HG03045 (cell line): ENCODE results near the gene ZNF722.
"Not testable (repeated sequence)": the region's sequence is repeated elsewhere in the genome, so short reads cannot be mapped to it uniquely, and the experiment has no call there.

ENCODE experiments used
- ATAC-seq: cut with Tn5 transposase; IDR thresholded peaks from one replicate; pipeline ENCODE4 v1.9.1; 2021; ENCODE audit warnings: mild to moderate bottlenecking, moderate library complexity; ENCODE audit not compliant: unreplicated experiment

ZNF722 gene

GRCh38 chr7:63998549-63998948, at the start of gene ZNF722:
Gene ZNF722 (plus strand): TSS chr7:63998849. CDS start chr7:63998962, 113 bp downstream.
- no peak for ATAC-seq

DNA sequence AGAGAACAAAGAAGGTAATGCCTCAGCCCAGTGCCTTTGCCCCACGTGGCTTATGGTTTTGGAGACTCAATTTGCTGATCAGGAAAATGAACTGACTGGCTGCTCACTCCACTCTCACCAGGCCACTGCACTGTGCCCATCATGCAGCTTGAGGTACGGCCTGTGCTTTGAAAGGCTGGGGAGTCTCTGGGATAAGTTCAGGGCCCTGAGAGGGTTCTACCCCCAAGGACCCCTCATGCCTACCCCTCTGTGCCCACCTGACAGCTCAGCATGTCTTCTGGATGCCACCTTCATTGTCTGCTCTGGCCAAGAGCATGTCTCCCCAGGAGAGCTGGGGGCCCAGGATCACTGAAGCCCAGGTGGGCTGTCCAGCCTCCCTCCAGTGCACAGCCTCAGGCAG, 45.5 kb upstream of the ZNF722 start:
- ATAC-seq, result no peak

GRCh38 chr7:63968629-63969028, 30.0 kb upstream of the ZNF722 start:
- no peak for ATAC-seq

DNA sequence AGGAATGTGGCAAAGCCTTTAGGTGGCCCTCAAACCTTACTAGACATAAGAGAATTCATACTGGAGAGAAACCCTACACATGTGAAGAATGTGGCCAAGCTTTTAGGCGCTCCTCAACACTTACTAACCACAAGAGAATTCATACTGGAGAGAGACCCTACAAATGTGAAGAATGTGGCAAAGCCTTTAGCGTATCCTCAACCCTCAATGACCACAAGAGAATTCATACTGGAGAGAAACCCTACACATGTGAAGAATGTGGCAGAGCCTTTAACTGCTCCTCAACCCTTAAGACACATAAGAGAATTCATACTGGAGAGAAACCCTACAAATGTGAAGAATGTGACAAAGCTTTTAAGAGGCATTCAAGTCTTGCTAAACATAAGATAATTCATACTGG, 16.8 kb downstream of the ZNF722 start:
- ATAC-seq, result not testable (repeated sequence)

DNA sequence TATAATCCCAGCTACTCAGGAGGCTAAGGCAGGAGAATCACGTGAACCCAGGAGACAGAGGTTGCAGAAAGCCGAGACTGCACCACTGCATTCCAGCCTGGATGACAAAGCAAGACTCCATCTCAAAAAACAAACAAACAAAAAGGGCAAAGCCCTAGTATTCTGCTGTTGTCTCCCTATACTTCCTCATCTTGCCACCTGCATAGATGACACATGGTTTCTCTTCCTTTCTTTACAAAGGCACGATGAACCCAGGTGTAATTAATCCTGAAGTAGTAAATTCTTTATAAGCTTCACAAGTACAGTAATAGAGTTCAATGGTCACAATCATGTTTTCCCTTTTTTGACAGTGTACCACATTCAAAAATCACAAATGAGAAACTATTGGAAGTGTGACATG, 36.7 kb downstream of the ZNF722 start:
- ATAC-seq, result no peak

GRCh38 chr7:64037095-64037494, 38.4 kb downstream of the ZNF722 start:
- no peak for ATAC-seq

DNA sequence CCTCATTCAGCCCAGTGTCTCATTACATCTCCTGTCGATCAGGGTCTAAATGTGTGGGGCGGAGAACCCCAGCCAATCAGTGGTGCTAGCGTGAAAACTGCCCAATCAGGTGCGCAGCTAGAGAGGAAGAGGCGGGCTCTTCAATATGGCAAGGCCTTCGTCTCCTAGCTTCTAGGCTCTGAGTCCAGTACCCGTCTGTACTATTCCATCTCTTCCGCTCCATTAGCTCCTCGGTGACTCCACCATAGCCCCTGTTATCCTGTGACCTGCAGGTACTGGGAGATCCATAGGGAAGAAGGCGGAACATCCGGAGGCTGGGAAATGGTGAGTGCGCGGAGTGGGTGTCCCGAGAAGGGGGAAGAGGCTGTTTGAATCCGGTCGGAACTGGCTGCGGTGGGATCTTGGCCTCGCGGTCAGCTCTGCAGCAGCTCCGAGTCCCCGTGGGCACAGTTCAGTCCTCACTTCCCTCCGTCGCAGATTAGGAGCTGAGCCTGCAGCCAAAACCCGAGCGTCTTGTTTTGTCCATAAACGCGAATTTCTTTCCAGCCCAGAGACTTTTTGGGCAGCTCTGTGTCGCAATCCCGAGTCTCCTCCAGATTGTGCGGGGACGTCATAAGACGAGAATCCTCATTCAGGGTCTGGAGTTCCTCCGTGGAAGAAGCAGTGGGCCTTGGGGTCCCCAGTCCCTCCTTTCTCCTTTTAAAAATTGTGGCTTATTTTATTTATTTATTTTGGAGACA, 46.8 kb downstream of the ZNF722 start, which contains the start of gene ZNF727:
TSS of gene ZNF727 (plus strand) at position 134 of the 740 bp plus-strand sequence. CDS start at position 322, 188 bp downstream.
- no peak for ATAC-seq

DNA sequence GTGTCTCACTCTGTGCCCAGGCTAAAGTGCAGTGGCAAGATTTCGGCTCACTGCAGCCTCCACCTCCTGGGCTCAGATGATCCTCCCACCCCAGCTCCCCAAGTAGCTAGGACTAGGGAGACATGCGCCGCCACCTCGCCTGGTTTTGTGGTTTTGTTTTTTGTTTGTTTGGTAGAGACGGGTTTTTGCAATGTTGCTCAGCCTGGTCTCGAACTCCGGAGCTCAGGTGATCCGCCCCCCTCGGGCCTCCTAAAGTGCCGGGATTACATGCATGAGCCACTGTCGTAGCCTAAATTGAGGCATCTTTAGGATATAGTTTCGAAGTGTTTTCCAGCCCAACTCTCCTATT, 47.4 kb downstream of the ZNF722 start:
- no peak for ATAC-seq
